ENCODE data around the gene WDR62.

Gene WDR62

DNA sequence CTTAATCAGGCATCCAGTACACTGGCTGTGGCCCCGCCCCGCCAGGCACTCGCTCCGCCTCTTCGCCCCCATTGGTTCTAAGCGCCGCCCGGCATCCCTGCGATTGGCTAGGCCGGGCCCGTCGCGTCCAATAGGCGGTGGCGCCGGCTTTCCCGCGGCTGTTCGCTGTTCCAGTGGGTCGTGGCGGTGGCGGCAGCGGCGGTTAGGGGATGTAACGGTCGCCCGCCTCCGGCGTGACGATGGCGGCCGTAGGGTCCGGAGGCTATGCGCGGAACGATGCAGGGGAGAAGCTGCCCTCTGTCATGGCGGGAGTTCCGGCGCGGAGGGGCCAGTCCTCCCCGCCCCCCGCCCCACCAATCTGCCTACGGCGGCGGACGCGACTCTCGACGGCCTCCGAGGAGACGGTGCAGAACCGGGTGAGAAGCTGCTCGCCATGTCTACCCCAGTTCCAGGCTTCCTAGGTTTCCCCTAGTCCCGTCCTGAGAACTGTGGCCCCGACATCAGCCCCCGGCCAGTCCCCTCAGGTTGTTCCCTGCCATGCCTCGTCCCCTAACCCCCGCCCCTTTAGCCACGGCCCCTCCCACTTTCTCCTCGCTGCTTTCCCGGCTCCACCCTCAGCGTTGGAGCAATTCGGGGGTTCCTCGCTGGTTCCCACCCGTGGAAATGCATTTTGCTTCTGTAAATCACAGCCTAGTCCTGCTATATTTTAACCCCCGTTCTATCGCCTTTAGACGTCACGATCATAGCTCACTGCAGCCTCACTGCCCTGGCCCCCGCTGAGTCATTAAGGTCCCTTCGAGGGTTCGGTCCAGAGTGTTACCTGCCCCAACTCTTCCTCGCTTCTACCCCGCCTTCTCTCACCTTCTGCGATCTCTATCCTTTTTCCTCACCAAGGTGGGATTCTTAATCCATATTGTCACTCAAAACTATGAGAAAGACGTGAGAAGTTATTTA, at the start of gene WDR62:
Gene WDR62 (plus strand): TSS at position 165 of the 954 bp plus-strand sequence. CDS start 75 bp downstream, at position 240.
- DNase-seq, result peak; percentile 98

DNA sequence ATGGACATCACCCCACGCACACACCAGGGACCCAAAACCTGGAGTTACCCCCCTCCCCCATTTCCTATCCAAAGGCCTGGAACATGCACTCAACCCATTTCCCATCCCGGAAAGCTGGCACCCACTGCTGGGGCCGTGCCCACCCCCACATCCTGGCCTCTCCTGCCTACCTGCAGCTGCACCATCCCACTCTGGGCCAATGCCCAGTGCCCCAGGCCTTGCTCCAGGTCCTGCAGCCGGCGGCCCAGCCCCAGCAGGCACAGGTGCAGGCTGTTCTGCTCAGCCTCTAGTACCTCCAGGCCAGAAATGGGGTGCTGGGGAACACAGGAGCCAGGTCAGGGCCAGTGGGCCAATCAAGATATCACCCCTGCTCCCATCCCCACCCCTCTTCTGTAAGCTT, 47.7 kb upstream of the WDR62 start:
- no peak for DNase-seq

DNA sequence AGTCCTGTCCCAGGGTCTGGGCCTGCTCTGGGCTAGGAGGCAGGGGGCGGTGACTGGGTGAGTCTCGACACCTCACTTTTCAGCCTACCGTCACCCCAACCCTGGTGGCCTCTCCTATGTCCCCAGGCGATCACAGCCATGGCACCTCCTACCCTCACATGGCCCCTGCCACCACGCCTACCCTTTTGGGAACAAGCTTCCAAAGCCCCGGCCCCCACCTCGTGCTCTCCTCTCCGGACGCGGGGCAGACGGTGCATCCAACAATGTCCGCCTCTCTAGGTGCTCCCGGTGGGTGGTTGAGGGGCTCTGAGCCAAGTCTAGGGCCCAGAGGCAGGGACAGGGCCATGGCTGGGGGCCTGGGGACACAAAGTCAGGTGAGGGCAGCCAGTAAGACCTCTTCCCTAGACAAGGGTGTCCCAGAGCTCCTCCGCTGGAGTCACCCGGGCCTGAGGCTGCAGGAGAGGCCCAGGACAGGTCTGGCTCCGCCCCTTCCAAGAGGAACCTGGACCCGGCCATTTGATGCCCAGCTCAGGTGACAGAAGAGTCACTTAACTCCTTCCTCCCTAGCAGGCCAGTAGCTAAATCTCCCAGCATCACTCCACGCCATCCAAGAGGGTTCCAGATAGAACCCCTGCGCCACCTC, 46.2 kb upstream of the WDR62 start, which contains the start of gene SYNE4:
Gene SYNE4 (minus strand): TSS at position 478 of the 643 bp plus-strand sequence. CDS start 132 bp downstream, at position 346.
- no peak for DNase-seq

DNA sequence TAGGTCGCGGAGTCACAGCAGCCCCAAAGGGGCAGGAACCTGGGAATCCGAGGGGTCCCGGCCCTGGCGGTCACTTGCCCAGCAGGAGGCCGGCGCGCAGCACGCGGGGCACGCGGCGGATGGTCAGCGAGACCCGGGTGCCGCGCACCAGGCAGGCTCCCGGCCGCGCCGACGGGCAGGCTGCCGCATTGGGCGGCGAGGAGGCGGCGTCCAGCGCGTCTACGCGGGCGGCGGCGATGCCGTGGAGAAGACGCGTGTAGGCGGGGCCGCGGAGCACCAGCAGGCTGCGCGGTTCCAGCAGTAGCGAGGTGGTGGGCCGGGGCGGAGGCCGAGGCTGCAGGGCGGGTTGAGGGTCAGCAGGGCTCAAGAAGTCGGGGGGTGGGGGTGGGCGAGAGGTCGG, 45.5 kb upstream of the WDR62 start:
- no peak for DNase-seq

DNA sequence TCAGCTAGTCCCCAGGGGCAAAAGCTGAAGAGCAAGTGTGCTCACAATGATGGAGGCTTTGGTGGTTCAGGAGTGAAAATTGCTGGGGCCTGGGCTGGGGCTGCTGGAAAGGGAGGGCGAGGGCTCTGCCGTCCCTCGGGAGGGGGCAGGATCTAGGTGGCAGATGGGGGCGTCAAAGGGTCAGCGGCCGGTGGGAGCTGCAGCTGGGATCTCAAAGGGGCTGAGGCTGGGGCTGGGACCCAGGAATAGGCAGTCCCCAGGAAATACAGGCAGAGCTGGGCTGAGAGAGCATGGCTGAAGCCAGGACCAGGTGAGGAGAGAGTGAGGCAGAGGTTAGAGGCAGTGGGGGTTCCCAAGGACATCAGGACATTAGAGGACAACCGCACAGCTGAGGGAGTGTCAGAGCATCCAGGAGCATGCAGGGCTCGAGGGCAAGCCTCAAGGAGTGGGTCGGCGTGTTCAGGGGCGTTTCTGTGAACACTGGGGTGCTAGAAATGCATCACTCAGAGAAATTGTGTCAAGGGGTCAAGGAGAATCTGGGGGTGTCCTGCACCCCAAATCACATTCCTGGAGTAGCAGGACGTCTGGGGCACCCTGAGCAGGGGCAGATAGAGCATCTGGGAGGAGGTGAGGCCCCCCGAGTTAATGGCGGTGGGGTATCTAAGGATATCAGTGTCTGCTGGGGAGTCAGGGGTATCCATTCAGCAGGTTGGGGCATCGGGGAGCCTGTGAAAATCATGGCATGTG, 44.9 kb upstream of the WDR62 start:
- no peak for DNase-seq

DNA sequence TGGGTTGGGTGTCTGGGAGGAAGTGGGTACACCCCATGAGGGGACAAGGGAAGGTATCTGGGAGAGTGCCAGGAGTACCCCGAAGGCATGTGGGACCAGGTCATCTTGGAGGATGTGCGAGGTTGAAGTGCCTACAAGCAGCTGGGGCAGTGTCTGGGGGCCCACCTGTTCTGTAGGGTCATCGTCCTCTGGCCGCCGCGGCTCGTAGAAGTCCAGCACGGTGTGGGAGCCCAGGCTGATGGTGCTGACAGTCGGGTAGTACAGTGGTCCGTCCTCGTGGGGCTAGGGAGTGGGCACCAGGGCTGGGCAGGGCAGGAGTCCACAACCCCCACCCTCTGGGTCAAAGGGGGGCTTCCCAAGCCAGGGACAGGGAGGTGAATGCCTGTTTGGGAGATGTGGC, 44.3 kb upstream of the WDR62 start:
- no peak for DNase-seq

DNA sequence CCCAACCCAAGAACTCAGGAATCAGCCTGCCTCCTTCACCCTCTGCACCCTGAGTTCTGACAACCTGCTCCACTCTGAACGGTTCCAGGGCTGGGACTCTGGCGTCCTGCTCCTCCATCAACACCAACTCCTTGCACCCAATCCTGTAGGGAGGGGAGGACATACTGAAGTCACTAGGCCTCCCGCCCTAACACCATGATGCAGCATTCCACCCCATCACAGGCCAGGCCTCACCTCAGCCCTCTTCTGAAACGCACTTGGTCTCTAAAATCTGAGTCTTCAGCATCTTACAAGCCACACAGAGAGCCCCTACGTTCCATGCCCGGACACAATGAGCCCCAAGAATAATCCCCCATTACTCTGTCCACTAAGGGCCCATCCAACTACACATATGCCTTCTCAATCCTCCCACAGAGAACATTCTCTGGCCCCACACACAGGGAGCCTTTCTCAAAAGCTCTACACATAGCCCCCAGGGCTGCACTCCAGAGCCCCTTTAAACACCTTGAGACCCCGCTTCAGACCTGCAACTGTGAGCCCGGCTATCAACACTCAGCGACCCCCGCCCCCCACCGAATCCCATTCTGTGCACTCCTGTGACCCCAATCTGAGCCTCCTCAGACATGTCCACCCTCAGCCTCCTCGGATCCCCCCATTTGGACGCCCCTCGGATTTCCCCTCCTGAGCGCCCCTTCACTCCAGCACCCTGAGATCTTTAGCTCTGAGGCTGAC, 41.3 kb upstream of the WDR62 start:
- no peak for DNase-seq

DNA sequence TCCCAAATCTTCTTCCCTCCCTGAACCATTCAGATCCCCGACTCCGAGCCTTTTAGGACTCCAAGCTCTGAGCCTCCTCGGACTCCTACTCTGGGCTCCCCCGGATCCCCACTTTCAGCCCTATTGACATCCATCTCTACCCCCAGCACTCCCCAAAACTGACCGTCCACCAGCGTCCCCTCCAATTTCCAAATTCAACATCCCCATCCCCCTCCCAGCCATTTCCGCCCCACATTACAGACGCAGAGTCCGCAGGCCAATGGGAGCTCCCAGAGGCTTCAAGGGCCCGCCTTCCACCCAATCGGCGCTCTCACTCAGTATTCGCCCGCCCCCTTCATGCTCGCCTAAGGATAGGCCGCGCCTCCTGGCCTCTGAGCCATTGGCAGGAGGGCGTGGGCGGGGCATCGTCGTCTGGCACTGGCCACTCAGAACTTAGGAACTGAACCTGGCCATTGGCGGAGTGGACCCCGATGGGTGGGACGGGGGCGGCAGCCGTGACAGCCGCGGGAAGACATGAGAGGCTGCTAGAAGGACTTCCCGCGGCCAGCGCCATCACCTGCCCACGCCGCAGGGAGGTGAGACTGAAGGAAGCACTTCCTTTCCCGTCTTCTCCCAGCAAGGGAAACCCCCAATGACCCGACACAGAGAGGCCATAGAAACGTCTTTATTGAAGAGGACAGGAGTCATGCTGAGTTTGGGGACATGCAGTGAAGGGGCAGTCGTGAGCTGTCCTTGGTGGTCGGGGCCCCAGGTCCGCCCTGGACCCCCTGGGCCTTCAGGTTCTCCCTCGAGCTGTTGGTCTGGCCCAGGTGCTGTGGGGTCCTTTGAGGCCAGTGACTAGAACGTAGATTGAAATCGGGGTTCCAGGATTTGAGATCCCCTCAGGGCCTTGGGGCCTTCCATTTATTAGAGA, 40.4 kb upstream of the WDR62 start, which contains the start of gene ALKBH6:
Gene ALKBH6 (minus strand): TSS at position 202 of the 913 bp plus-strand sequence. CDS start 816 bp downstream, outside the sequence.
- DNase-seq, result peak; percentile 98 to 99

DNA sequence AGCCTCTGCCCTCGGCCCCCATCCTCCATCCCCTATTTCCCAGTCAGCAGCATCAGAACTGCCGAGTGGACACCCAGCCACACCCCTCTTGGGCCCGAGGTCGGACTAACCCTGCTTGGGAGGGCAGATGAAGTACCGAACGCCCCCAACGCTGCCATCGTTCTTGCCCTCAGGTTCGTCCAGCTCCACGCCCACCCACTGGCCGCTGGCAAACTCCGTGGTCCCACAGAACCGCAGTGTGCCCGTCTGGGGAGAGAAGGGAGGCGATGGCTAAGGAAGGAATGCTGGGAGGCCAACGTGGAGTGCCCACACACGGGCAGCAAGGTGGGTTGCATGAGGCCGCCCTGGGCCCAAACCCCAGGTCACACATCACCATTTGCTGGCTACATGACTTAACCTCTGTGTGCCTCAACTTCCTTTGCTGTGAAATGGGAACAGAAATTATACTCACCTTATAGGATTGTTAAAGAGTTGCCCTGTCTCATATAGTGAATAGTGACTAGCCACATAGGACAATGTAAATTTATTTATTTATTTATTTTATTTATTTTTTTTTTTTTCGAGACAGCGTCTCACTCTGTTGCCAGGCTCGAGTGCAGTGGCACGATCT, 35.5 kb upstream of the WDR62 start:
- DNase-seq, result no peak

DNA sequence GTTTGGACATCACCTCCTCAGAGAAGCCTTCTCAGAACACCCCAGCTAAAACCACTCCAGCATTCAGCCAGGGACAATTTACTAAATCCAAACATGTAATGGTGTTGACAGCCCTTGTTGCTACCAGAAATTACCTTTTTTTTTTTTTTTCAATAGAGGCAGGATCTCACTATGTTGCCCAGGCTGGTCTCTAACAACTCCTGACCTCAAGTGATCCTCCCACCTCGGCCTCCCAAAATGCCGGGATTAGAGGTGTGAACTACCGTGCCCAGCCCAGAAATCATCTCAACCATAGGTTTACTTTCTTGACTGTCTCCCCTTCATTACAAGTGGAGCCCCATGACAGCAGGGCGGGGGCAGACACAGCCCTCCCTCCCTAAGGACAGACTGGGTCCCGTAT, 31.3 kb upstream of the WDR62 start:
- no peak for DNase-seq

DNA sequence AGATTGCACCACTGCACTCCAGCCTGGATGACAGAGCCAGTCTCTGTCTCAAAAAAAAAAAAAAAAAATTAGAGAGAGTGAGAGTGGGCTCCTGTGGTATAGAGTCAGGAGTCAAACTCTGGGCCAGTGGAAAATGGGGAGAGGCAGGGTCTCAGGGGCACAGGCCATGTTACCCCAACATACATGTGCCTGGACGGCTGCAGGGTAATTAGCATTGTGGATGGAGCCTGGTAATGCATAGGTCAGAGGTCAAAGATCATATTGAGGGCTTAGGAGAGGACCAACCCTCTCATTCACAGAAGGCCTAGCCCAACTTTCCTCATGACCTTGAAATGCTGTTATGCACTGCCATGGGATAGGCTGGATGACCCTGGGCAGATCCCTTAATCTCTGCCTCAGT, 29.2 kb upstream of the WDR62 start:
- DNase-seq, result no peak

DNA sequence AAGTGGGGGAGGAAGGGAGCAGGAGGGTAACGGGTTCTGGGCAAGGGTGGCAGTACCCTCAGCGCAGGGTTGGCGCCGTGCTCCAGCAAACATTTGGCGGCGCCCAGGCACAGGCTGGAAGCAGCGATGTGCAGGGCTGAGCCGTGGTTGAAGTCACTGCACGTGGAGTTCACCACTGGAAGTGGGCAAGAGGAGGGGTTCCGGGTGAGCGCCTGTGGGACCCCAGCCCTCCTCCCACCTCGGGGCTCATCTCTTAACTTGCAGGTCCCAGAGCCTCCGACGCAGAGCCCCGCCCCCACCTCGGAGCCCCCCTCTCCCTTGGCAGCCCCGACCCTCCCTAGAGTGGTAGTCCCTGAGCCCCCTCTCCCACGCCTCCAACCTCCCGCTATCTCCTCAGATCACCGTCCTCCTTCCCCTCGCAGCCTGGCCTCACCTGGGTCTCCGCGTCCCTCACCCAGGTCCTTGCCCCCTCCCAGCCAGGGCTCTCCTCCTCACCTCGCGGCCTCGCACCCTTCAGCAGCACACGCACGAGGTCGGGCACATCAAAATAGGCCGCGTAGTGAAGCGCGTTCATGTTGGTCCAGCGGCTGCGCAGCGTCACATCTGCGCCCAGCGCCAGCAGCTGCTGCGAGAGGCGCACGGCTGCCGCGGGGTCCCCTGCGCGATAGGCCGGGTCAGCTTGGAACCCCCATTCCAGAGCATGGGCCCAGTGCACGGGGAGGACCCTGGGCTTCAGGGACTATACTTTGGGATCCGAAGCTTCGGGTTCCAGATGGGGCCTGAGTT, 28.4 kb upstream of the WDR62 start:
- no peak for DNase-seq

DNA sequence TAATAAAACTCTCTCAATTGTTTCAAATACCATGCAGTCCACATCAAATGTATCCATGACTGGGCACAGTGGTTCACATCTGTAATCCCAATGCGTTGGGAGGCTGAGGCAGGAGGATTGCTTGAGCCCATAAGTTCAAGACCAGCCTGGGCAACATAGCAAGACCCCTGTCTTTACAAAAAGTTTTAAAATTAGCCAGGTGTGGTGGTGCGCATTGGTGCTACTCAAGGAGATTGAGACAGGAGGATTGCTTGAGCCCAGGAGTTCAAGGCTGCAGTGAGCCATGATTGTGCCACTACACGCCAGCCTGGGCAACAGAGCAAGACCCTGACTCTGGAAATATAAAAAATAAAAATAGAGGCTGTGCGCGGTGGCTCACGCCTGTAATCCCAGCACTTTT, 27.0 kb upstream of the WDR62 start:
- no peak for DNase-seq

DNA sequence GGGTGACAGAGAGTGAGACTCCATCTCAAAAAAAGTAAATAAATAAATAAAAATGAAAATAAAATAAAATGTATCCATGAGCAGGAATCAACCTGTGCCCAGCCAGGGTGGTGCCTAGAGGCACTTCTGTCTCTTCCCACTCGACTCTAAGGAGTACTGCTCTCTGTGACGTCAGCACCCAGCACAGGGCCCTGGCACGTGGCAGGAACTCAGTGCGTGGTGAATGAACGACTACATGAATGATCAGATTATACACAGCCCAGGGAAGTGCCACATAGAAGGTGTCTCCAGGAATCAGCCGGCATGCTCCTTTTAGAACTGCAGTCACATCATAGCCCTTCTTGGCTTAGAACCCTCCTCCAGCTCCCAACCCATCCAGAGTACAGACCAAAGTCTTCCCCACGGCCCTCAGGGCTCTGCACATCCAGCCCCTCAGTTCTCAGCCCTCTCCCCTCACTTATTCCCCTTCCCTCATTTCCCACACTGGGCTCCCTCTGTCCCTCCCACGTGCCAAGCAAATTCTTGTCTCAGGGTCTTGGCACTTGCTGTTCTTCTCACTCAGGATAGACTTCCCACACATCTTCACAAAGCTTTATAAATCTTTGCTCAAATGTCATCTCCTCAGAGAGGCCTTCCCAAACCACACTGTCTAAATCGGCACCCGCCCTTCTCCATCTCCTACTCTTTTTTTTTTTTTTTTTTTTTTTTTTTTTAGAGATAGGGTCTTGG, 26.2 kb upstream of the WDR62 start:
- no peak for DNase-seq

DNA sequence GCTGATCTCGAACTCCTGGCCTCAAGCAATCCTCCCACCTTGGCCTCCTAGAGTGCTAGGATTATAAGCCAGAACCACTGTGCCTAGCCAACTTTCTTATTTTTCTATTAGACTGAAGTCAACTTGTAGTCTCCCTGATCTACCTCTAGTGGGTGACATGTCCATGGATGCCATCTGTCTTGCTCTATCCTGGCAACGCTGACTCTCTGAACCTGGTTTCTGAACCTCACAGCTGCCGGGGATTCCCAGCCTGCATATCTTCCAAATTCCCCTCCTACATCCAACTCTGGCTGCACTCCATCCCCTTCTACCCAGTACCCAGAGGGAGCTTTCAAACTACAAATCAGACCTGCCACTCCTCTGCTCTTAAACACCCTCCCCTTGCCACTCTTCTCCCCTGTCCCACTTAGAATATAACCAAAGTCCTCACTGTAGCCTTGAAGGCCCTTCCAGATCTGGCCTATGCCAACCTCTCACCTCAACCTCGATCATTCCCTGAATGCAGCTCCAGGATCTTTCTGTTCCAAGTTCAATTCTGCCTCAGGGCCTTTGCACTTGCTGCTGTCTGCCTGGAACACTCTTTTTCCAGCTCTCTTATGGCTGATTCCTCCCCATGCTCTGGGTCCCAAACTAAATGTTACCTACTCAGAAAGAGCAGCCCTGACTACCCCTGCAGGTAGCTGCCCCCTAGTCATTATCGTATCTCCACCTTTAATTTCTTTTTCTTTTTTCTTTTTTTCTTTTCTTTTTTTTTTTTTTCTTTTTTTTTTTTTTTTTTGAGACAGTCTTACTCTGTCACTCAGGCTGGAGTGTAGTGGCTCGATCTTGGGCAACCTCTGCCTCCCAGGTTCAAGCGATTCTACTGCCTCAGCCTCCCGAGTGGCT, 24.2 kb upstream of the WDR62 start:
- DNase-seq, result no peak

DNA sequence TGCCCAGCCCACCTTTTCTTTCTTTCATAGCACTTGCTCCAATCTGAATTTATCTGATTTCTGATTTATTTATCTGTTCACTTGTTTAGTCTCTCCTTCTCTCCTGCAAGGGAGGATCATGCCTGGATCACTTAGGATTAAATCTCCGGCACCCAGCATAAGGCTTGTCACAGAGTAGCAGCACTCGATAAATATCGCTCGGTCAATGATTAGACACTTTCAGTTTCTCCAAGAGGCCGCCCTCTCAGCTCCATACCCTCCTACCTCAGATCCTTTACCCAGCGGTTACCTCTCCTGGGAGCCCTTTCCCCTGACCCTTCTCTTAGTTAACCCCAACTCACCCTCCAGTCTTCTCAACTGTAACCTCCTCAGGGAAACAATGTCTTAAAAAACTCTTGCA, 23.4 kb upstream of the WDR62 start:
- no peak for DNase-seq

DNA sequence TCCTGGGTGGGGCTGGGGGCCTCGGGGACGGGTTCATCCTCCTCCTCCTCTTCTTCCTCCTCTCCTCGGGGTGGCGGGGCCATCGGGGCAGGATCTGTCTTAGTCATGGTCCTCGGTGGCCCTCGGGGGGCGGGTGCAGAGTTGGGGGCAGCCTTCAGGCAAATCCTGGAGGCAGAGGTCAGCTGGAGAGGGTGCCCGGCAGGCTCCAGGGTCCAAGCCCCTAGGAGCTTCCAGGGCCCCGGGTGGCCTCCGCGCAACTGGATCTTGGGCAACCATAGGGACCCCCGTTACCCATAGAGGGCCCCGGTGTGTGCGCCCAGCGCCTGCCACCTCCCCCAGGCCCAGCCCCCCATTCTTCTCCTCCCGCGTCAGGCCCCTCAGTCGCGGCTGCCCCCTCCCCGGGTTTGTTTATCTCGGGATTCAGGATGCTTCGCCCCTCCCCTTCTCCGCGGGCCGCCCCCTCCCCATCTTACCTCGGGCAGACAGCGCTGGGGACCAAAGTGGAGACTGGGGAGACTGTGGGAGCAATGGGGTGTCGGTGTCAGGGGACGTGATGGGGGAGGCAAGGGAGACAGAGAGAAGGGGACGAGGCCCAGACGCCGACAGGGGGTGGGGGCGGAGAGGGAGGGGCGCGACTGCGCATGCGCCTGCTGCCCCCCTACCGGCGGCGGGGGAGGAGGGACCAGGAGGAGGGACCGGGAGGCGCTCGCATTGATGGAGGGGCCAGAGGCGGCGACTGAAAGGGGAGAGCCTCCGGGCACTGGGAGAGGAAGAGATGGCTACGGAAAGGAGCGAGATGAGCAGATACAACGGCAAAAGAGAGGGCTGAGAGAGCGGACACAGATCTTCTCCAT, 22.2 kb upstream of the WDR62 start, which contains the start of gene CLIP3:
Gene CLIP3 (minus strand): TSS at position 623 of the 854 bp plus-strand sequence. CDS start 516 bp downstream, at position 107.
- DNase-seq, result no peak
